CD1c-positive myeloid dendritic cell (primary cell): ENCODE results near the gene TMC1.
"Not testable (repeated sequence)": the region's sequence is repeated elsewhere in the genome, so short reads cannot be mapped to it uniquely, and the experiment has no call there.

Experiments used
- DNase-seq: peaks from one replicate; pipeline ENCODE4 v3.0.0-alpha.2; 2016; ENCODE audit errors: extremely low spot score

TMC1 gene

DNA sequence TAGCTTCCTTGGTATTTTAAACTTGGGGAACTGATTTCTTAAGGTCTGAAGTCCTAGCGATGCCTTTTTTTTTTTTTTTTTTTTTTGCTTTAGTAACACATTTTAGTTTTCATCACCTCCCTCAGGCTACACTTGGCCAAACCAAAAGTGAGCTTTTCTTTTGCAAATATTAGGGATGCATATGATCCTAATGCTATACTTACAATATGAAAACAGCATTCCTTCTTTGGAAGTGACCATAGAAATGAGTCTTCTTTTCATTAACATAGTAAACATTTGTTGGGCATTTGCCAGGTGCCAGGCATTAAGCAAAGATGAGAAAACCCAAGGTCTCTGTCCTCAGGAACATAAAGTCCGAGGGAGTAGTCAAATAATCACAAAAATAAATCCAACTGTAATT, 241.6 kb downstream of the TMC1 start:
- DNase-seq: no peak

DNA sequence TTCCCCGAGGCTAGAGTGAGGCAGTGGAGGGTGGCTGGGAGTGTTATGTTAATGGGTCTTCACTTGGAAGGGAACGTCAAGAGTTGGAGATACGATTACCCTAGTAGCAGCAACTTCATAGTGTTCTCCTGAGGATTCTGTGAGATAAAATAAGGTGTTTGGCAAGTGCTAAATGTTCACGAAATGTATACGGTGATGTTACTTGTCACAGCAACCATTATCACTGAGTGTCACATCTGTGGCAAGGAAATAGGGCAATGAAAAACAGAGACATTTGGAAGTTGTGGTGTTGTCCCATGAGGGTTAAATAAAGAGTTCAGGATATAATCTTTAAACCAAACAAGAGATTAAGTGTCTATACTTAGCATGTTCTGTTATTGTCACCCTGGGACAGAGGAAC, 248.1 kb downstream of the TMC1 start:
- DNase-seq: no peak

DNA sequence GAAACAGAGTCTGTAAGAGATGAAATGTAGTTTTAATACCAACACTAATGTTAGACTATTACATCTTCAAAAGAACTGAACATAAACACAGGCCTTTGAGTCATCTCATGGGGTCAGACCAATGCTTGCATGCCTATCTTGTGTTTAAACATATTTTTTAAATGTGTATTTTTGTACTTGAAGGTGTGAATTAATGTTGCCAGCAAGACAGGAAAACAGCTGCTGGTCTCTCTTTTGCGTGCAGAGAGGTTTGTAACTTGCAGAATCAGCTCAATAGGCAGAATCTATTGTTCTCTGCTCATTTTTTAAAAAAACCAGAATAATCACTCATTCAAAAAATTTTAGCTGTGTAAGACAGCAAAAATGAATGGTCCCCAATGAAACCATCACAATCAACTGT, 251.3 kb downstream of the TMC1 start:
- no peak for DNase-seq

DNA sequence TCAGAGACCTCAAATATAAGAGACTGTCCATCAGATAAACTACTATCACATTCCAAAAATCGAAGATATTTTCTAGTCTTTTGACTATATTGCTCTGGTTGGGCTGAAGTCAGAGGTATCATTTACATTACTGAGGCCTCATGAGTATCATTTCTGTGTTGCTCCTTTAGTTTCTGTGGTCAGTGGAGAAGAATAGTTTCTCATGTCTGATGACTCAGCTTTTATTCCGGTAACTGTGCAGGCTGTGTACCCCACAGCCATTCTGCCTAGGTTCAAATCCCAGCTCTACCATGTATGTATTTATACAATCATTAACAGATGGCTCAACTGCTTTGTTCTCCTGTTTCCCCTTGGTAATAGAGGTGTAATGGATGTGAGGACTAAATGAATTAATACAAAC, 252.2 kb downstream of the TMC1 start:
- DNase-seq: no peak

DNA sequence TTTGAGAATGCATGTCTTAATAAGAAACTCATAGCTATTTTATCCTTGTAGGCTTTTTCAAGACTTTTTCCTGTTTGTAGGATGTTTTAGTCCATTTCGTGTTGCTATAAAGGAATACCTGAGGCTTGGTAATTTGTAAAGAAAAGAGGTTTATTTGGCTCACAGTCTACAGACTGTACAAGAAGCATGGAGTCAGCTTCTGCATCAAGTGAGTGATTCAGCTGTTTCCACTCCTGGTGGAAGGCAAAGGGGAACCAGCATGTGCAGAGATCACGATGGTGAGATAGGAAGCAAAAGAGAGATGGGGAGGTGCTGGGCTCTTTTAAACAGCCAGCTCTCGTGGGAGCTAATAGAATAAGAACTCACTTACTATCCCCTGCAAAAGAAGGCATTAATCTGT, 254.2 kb downstream of the TMC1 start:
- no peak for DNase-seq

DNA sequence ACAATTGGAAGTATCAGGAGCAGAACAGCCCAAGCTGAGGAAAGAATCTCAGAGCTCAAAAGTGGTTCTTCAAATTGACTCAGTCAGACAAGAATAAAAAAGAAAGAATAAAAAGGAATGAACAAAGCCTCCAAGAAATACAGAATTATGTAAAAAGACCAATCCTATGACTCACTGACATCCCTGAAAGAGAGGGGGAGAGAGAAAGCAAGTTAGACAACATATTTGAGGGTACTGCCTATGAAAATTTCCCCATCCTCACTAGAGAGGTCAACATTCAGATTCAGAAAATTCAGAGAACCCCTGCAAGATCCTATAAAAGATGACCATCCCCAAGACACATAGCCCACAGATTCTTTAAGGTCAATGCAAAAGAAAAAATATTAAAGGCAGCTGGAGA, 258.2 kb downstream of the TMC1 start:
- no peak for DNase-seq

DNA sequence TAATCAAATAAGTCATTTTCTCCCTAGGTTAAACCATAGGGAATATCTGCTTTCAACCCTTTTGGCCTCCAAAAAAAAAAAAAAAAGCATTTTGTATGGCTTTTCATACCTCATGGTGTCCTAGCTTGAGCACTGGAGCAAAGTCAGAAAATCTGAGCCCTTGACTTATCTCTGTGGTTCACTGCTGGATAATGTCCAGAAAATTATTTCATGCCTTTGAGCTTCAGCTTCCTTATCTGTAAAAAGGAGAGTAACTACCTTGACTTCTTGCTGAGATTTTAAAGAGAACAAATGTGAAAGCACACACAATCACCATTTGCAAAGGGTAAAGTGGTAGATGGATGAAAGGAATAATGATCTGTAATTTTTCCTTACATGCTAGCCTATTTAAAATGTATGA, 265.5 kb downstream of the TMC1 start:
- DNase-seq: no peak

DNA sequence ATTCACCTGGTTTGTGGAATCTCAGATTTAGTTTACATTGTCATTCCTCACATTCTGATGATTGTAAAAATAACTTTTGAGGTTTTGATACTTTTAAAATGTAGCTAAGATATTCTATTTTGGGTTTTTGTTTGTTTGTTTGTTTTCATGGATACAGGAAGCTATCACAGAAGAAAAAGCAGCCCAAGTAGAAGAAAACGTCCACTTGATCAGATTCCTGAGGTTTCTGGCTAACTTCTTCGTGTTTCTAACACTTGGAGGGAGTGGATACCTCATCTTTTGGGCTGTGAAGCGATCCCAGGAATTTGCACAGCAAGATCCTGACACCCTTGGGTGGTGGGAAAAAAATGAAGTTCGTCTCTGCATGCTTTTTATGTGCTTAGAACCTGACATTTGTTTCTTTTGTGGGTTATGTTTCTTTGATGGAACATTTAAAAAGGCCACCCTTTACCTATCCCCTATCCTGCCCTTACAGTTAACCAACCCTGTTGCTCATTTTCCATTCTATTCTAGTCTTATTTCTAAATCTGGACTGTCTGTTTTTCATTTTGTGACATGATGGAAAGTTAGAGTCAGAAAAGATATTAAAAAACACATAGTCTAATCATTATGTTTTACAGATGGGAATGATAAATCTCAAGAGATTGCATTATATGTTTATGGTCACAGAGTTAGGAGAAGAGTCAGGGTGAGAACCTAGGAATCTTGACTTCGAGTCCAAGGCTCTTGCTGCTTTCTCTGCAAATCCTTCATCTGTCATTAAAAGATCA, 267.7 kb downstream of the TMC1 start:
- DNase-seq: no peak

DNA sequence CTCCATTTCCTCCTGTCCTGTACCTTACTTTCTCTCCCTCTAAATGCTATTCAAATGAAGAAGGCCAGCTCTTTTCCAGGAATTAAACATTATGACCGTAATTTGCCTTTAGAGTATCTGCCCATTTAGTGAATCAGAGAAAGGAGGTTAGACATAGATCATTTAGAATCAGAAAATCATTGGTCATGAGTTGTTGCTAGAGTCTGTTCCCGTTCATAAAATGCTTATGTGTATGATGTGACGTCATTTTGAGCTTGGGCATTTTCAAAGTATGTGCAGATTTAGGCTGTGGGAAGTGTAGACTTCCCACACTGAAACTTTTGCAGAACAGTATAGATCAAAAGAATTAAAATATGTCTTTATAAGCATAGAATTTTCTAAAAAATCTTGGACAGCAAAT, 268.5 kb downstream of the TMC1 start:
- DNase-seq: no peak

DNA sequence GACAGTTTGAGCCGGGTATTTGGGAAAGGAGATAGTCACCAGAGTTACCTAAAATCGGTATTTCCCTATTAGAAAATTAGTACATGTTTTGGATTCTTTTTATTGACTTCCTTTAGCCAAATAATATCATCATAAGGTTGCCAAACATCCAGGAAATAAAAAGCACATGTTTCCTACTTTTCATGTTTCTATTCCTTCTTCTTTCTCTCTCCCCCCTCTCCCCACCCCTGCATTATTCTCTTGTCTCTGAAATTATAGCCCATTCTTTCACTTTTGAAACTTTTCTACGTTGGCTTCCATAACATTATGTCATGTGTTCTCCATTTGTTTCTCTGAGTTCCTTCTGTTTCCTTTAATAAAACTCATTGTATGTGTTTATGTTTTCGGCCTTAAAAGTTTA, 269.6 kb downstream of the TMC1 start:
- no peak for DNase-seq

DNA sequence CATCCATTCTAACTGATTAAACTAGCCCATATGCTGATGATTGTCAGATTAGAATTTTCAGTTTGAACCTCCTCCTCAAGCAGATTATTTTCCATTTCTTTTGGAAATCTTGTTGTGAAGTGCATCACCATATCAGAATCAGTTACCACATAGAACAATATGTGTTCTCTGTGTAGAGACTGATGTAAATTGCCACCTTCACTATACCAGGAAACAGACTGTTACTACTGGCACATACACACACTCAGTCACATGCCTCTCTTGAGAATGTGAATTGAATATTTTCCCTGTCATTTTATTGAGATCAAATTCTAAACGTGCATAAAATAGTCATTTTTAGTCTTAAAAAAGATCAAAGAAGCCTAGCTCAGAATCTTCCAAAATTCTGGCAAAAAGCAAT, 270.0 kb downstream of the TMC1 start:
- DNase-seq: no peak

DNA sequence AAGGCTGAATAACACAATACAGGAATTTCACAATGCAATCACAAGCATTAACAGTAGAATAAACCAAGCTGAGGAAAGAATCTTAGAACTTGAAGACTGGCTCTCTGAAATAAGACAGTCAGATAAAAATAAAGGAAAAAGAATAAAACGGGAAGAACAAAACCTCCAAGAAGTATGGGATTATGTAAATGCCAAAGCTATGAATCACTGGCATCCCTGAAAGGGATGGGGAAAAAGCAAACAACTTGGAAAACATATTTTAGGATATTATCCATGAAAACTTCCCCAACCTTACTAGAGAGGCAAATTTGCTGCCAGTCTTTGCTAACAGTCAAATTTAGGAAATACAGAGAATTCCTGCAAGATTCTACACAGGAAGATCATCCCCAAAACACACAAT, 273.5 kb downstream of the TMC1 start:
- no peak for DNase-seq

DNA sequence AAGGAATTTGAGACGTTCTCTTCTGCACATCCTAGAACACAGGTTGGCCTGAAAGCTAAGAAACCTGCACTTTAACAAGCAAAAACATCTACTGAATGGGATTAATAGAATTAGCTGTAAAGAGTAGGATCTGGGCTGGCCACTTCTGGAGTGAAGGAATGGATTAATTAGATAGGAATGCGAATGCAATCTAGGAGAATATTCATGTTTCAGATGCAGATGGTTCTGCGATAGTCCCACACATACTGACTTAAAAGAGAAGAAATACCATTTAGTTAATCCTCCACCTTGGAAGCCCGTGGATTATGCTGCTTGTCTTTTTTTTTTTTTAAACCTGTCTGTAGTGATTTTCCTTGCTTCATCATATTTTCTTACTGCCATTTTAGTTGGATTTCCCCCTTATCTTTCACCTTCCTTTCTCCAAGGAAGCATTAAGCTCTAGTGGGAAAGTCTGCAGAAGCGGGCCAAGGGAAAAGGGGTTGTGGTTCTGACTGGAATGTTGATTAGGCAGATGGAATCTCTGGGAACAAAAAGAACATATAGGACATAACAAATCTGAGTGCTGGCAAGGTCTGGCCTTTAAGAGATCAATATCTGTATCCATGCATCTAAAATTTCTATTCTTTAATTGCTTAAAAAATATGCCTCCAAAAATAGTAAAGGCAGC, 279.1 kb downstream of the TMC1 start:
- DNase-seq: no peak

DNA sequence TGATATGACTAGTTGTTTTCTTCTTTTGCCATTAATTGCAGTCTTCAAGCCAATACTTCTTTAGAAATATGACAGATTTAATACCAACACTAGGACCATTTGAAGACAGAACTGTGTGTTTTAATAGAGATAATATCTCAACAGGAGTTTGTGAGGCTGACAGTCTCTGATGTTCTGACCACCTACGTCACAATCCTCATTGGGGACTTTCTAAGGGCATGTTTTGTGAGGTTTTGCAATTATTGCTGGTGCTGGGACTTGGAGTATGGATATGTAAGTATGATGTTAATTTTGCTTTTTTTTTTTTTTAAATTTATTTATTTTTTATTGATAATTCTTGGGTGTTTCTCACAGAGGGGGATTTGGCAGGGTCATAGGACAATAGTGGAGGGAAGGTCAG, 283.8 kb downstream of the TMC1 start:
- no peak for DNase-seq

DNA sequence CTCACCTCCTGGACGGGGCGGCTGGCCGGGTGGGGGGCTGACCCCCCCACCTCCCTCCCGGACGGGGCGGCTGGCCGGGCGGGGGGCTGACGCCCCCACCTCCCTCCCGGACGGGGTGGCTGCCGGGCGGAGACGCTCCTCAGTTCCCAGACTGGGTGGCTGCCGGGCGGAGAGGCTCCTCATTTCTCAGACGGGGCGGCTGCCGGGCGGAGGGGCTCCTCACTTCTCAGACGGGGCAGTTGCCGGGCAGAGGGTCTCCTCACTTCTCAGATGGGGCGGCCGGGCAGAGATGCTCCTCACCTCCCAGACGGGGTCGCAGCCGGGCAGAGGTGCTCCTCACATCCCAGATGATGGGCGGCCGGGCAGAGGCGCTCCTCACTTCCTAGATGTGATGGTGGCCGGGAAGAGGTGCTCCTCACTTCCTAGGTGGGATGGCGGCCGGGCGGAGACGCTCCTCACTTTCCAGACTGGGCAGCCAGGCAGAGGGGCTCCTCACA, 285.0 kb downstream of the TMC1 start:
- DNase-seq: not testable (repeated sequence)

DNA sequence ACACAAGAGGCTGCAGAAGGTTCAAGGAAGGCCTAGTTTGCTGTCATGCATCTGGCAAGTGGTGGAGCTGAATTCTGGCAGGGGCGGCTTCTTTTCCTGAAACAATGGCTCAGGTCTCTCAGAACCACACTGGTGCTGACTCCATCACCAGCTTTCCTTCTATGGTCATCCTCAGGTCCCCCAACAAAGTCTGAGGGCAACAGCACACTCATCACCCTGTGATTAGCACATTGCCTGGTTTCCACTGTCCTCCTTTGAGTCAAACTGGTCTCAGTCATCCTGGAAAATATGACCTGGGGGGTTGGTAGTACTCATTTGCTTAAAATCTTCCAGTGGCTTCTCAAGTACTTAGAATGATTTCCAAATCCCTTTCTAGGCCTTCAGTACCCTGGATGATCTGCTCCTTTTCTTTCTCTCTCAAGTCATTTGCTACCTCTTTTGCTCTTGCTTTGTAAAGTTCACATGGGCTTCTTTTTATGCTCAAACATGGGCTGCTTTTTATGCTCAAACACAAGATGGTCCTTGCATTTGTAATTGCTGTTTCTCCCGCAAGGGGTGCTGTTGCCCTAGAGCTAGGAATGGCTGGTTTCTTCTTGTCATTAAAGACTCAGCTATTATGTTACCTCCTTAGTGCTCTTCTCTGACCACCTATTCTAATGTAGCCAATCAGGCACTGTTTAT, 286.5 kb downstream of the TMC1 start:
- DNase-seq: no peak

DNA sequence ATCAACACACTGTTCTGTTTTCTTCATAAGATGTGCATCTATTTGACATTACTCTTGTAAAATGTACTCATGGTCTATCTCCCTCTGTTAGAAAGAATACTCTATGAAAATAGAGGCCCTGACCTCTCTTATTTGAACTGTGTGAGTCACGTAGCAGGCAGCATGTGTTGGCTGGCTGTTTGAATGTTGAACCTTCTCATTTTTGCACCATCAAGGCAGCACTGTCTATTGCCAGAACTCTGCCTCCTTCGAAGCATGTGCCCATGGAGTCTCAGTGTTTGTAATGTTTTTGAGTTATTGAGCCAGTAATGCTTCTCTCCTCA, 287.0 kb downstream of the TMC1 start:
- DNase-seq: no peak

DNA sequence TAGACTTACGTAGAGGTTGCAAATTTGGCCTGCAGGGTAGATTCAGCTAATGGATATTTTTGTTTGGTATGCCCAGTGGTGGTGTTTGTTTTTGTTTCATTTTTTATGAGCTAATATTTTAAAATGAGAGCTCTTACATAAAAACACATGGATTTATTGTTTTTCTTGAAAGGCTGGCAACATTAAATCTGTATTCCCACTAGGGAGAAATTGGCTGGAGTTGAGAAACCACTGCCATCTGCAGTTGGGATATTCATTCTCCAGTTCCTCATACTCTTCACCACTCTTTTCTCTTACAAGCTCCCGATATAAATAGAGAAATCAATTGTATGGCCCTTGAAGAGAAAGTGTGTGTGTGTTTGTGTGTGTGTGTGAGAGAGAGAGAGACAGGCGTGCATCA, 288.2 kb downstream of the TMC1 start:
- DNase-seq: no peak

DNA sequence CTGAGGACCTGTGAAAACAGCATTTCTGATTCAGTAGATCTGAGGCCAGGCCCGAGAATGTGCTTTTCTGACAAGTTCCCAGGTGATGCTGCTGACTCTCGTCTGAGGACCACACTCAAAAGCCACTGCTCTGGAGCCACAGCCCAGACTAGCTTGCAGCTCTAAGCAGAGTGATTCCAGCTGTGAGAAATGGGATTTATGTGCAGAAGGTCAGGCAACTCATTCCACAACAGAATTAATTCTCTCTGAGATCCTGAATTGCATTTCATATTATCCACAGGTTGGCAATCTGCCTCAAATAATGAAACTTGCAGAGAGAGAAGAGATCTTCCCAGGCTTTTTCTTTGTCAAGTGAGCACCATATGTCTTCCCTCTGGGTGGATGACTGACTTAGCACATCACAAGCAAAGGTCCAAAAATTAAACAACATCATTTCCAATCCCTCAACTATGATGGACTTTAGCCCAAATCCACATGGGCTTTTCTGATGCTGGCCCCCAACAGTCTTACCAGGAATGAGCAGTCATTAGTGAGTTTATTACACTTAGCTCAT, 291.2 kb downstream of the TMC1 start:
- no peak for DNase-seq

DNA sequence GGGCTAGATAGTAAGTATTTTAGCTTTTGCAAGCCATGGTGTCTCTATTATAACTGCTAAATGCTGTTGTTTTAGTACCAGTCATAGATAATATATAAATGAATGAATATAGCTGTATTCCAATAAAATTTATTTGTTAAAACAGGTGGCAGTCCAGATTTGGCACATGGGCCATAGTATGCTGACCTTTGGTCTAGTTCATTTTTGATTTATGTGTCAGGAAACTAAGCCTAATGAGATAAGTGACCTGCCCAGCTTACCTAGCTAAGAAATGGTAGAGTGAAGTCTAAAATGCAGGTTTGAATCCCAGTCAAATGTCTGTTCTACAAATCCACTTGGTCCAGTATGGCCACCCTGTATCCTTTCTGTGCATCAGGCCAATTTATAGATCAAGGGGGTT, 292.1 kb downstream of the TMC1 start:
- no peak for DNase-seq

DNA sequence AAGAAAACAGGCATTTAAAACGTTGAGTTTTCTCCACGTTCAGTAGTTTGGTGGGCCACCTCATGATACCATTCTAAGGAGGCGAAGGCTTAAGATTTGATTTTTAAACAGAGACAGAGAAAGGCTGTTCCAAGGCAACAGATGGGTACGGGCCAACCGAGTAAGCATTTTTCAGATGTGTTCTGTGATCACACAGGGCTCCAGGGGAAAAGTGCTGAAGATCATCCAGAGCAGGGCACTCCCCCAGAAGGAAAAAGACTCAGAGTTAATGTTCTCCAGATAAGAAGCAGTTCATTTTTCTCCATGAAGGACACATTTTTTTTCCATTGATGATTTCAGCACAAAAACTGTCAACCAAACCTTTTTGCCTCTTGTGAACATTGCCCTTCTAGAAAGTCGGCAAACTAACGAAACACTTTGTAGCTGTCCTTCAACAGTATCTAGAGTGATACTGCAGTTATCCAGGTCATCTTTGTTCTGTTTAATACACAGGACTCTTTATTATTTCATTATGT, 292.7 kb downstream of the TMC1 start:
- DNase-seq: no peak

DNA sequence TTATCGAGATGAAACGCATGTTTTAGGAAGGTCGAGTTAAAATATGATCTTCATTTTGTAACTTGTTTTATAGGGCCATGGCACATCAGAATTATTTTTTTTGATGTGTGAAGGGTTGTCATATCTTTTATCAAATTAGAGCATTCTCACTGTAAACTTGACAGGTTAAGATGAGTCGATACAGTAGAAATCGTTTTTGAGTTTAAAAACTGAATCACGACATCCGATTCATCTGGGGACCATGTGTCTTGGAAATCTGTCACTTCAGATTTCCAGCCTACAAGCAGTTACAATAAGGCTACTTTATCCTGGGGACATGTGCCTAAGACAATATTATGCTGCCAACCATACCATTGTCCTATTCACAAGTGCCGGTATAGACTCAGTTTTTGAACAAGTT, 295.3 kb downstream of the TMC1 start:
- no peak for DNase-seq

DNA sequence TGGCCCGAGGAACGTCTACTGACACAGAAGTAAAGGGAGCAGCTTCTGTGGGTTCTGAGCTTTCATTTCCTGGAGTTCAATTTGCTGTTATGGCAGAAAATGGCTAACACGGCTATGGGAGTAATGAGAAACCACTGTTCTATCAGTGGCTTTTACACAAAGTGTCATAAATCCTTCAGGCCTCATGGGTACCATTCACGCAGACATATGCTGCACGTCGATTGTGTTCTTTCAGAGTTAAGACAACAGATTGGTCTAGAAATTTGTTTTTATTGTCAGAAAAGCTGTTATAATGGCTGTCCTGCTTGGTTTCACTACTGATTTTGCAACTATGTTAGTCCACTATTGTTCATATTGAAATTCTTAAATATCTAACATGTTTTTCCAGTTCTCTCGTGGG, 296.0 kb downstream of the TMC1 start:
- DNase-seq: no peak
